Sigmoid colon (tissue), 7 donors: ENCODE data around the gene PDE9A. TPM values are rescaled to one million over a fixed set of nuclear protein-coding genes. Genes with fewer than 3 reads are reported as not detected.
A peak's percentile ranks its signal among the peaks of the same experiment; 100 is the strongest.

ENCODE experiments used
- DNase-seq: peaks from one replicate; pipeline ENCODE4 v3.0.0-alpha.2; 2019
- H3K27ac ChIP-seq, 4 donors: fragments of 200-600 bp; sonication (generic); one replicate each; pipeline ENCODE4 v1.5.1; 2016 to 2019; ENCODE audit warnings: mild to moderate bottlenecking in 1 of 4
- H3K27me3 ChIP-seq, 3 donors: fragments of 200-600 bp; sonication (generic); one replicate each; pipeline ENCODE4 v1.5.1; 2019; ENCODE audit warnings: mild to moderate bottlenecking in 1 of 3
- H3K36me3 ChIP-seq, 4 donors: fragments of 200-600 bp; sonication (generic); one replicate each; pipeline ENCODE4 v1.5.1; 2016 to 2019
- H3K4me1 ChIP-seq, 4 donors: fragments of 200-600 bp; sonication (generic); one replicate each; pipeline ENCODE4 v1.5.1; 2017 to 2019
- H3K4me3 ChIP-seq, 4 donors: fragments of 200-600 bp; sonication (generic); one replicate each; pipeline ENCODE4 v1.5.1; 2017 to 2019; ENCODE audit warnings: mild to moderate bottlenecking in 2 of 4, moderate library complexity in 1 of 4
- H3K9me3 ChIP-seq, 4 donors: fragments of 200-600 bp in 3 of 4; sonication (generic) in 3 of 4; one replicate each; pipeline versions ENCODE4 v1.5.1 to v1.6.1; 2013 to 2019
- EP300 ChIP-seq, 4 donors: sonication (generic); formaldehyde crosslinking; IDR thresholded peaks; one replicate each; pipeline ENCODE4 v1.6.1; 2017; ENCODE audit warnings: antibody characterized with exemption in 4 of 4
- POLR2A ChIP-seq, 2 donors: fragments of 450-650 bp; IDR thresholded peaks; one replicate each; pipeline ENCODE4 v1.6.1; 2016; ENCODE audit warnings: antibody characterized with exemption in 2 of 2, mild to moderate bottlenecking in 2 of 2, moderate library complexity in 2 of 2
- POLR2AphosphoS5 ChIP-seq, 4 donors: sonication (generic); formaldehyde crosslinking; IDR thresholded peaks; one replicate each; pipeline ENCODE4 v1.6.1; 2017; ENCODE audit warnings: antibody characterized with exemption in 4 of 4
- WGBS, 2 donors: extraction: QIAGEN DNeasy Blood & Tissue Kit; methylation state at CpG; one replicate each; pipeline ENCODE4 v1.1.7; 2013; 5-methylcytosine and 5-hydroxymethylcytosine counted together
- intact Hi-C: fragments of 100-400 bp; cut with DNase I; formaldehyde crosslinking; loops from one replicate; pipeline ENCODE4 v1.15.1; 2023
- polyA plus RNA-seq, 3 donors: library from polyadenylated mRNA; stranded (reverse); fragments of 200-250 nt; gene quantifications; one replicate each; pipeline ENCODE4 v1.2.3, GENCODE V29; 2013
- total RNA-seq, 4 donors: library from RNA; depleted of rRNA; stranded (reverse); fragments of >200 nt; gene quantifications; one replicate each; pipeline ENCODE4 v1.1.0, GENCODE V29; 2016
- TF ChIP-seq, protein P1 (sequence below), 4 experiments: fragments of 450-650 bp in 3 of 4; fragments of 200-600 bp in 1 of 4; IDR thresholded peaks; one replicate each; pipeline ENCODE4 v1.5.1; 2016 to 2019; ENCODE audit warnings: antibody characterized with exemption in 4 of 4, mild to moderate bottlenecking in 3 of 4, moderate library complexity in 2 of 4
- donor health status: healthy with polysubstance abuse.
- donor health status: Bipolar disorder and iron deficiency.
- donor health status: healthy.

PDE9A gene
- total and polyA plus RNA-seq, 7 donors: 71.6 to 433 (median 102) TPM

GRCh38 chr21:42657676-42658319 is 4.4 kb downstream of the PDE9A start:
- WGBS, 2 donors: 90 to 95% methylated on average over 28 of the region's 28 CpGs
- peaks cover 0 to 77% (median 66%) of the 10 kb centered on the region in 4 donors for H3K4me1 ChIP-seq
- peak overlapping the region in 3 of 4 donors; percentile 88 to 95 (median 92) for H3K27ac ChIP-seq
- H3K4me3 ChIP-seq: peak overlapping the region in 3 of 4 donors; percentile 12 to 82 (median 81)
- intact Hi-C loops: loop anchor here (5.0 kb wide), 1 partner anchor 65 kb away; no protein-coding TSS in a partner anchor
- DNase-seq: no peak
- no peaks in the 10 kb centered on the region for H3K9me3 ChIP-seq
- peaks cover 0 to 1% (median 0%) of the 10 kb centered on the region in 4 donors for H3K36me3 ChIP-seq
- TF ChIP-seq, protein P1, sequence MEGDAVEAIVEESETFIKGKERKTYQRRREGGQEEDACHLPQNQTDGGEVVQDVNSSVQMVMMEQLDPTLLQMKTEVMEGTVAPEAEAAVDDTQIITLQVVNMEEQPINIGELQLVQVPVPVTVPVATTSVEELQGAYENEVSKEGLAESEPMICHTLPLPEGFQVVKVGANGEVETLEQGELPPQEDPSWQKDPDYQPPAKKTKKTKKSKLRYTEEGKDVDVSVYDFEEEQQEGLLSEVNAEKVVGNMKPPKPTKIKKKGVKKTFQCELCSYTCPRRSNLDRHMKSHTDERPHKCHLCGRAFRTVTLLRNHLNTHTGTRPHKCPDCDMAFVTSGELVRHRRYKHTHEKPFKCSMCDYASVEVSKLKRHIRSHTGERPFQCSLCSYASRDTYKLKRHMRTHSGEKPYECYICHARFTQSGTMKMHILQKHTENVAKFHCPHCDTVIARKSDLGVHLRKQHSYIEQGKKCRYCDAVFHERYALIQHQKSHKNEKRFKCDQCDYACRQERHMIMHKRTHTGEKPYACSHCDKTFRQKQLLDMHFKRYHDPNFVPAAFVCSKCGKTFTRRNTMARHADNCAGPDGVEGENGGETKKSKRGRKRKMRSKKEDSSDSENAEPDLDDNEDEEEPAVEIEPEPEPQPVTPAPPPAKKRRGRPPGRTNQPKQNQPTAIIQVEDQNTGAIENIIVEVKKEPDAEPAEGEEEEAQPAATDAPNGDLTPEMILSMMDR (IDR thresholded peaks at IDR 0.05): no peak
- TF ChIP-seq POLR2AphosphoS5 (IDR thresholded peaks at IDR 0.05): peak in 2 of 4 donors; percentile 23 to 29
- H3K27me3 ChIP-seq: peaks cover 0 to 7% (median 0%) of the 10 kb centered on the region in 3 donors

DNA sequence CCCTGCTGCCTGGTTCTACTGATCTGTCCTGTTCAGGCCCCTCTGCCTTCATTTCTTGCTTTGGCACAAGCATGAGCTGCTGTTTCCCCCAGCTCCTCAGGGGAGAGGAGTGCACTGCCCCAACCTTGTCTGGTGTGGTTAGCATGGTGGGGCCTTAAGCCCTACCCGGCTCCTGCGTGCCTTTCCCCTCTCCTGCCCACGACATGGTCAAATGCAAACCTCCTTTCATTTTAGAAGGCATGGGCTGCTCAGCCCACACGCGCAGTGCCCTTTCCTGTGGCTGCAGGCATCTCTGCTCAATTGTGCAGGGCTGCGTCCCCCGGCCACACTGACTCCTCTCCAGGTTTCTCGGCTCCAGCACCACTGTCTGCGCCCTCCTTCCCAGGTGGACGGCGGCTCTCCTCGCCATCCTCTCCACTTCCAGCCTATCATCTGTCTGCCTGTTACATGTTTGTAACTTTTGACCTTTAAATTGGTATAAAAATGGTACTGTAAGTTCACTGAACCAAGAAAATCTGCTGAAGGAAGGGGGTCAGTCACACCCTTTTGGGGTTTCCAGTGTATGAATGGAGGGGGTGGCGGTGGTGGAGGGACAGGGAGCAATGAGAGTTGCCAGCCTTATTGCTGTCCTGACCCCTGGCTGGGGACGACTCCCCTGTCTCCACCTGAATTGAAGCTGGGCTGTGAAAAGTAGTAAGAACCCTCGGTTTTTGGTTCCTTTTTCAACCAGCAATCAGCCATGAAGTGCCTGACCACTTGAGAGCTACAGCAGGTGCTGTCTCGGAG is 5.1 kb downstream of the PDE9A start:
- H3K4me1 ChIP-seq: peaks cover 0 to 77% (median 69%) of the 10 kb centered on the region in 4 donors
- WGBS, 2 donors: 78 to 92% methylated on average over 16 of the region's 16 CpGs
- peaks cover 0 to 7% (median 0%) of the 10 kb centered on the region in 3 donors for H3K27me3 ChIP-seq
- DNase-seq: no peak
- peak overlapping the region in 3 of 4 donors; percentile 88 to 95 (median 92) for H3K27ac ChIP-seq
- TF ChIP-seq POLR2A (IDR thresholded peaks at IDR 0.05) (no peak), POLR2AphosphoS5 (IDR thresholded peaks at IDR 0.05) (no peak), EP300 (IDR thresholded peaks at IDR 0.05) (no peak)
- TF ChIP-seq, protein P1 (IDR thresholded peaks at IDR 0.05): no peak
- H3K4me3 ChIP-seq: peak overlapping the region in 2 of 4 donors; percentile 81 to 82
- H3K9me3 ChIP-seq: no peaks in the 10 kb centered on the region
- H3K36me3 ChIP-seq: peaks cover 0 to 5% (median 0%) of the 10 kb centered on the region in 4 donors
- intact Hi-C loops: loop anchor here (5.0 kb wide), 1 partner anchor 64 kb away; no protein-coding TSS in a partner anchor

GRCh38 chr21:42659416-42660117 is 6.1 kb downstream of the PDE9A start:
- no peaks in the 10 kb centered on the region for H3K9me3 ChIP-seq
- intact Hi-C loops: loop anchor here (5.0 kb wide), 1 partner anchor 63 kb away; no protein-coding TSS in a partner anchor

GRCh38 chr21:42660118-42660470 is 6.7 kb downstream of the PDE9A start:
- Histone ChIP-seq H3K27me3 (peaks cover 0 to 4% (median 0%) of the 10 kb centered on the region in 3 donors), H3K9me3 (no peaks in the 10 kb centered on the region), H3K4me1 (peaks cover 0 to 79% (median 75%) of the 10 kb centered on the region in 4 donors), H3K4me3 (no peak overlapping the region), H3K36me3 (peaks cover 0 to 5% (median 0%) of the 10 kb centered on the region in 4 donors), H3K27ac (peak overlapping the region in 3 of 4 donors; percentile 88 to 95 (median 92))
- TF ChIP-seq POLR2A (IDR thresholded peaks at IDR 0.05): no peak
- no peak for TF ChIP-seq POLR2AphosphoS5 (IDR thresholded peaks at IDR 0.05)
- TF ChIP-seq, protein P1 (IDR thresholded peaks at IDR 0.05): no peak
- TF ChIP-seq EP300 (IDR thresholded peaks at IDR 0.05): no peak
- DNase-seq: no peak
- 83 to 95% methylated on average over 8 of the region's 8 CpGs for WGBS, 2 donors
- intact Hi-C loops: no loop called here

More at GRCh38 chr21:42659416-42660117, 6.1 kb downstream of the PDE9A start:
- no peak for TF ChIP-seq POLR2AphosphoS5 (IDR thresholded peaks at IDR 0.05)
- no peak for TF ChIP-seq POLR2A (IDR thresholded peaks at IDR 0.05)
- no peak for TF ChIP-seq EP300 (IDR thresholded peaks at IDR 0.05)
- TF ChIP-seq, protein P1 (IDR thresholded peaks at IDR 0.05): no peak
- peak overlapping the region in 3 of 4 donors; percentile 88 to 95 (median 92) for H3K27ac ChIP-seq
- H3K4me3 ChIP-seq: no peak overlapping the region
- H3K36me3 ChIP-seq: peaks cover 0 to 5% (median 0%) of the 10 kb centered on the region in 4 donors
- 72 to 89% methylated on average over 21 of the region's 21 CpGs for WGBS, 2 donors
- H3K4me1 ChIP-seq: peaks cover 0 to 79% (median 75%) of the 10 kb centered on the region in 4 donors
- no peak for DNase-seq
- peaks cover 0 to 4% (median 0%) of the 10 kb centered on the region in 3 donors for H3K27me3 ChIP-seq
